Cardiac fibroblast (primary cell): ENCODE measurements around the gene CENPF.
"Not testable (repeated sequence)": the region's sequence is repeated elsewhere in the genome, so short reads cannot be mapped to it uniquely, and the experiment has no call there.

Experiments used
- DNase-seq, 2 donors: peaks; one replicate each; pipeline versions ENCODE4 v3.0.0 to v3.0.0-alpha.2; 2010; ENCODE audit warnings: low read depth in 2 of 2
- H3K4me3 ChIP-seq, 2 donors: replicated peaks in 1 of 2; 1 replicate in 1 of 2; 2 replicates in 1 of 2; pipeline ENCODE4 v1.5.1; 2011; ENCODE audit warnings: low read depth in 2 of 2, low read length in 2 of 2, mild to moderate bottlenecking in 2 of 2, moderate library complexity in 1 of 2
- TF ChIP-seq, protein P1 (sequence below): IDR thresholded peaks from one replicate; pipeline ENCODE4 v1.5.1; 2011; ENCODE audit warnings: low read depth, mild to moderate bottlenecking, low read length, inconsistent platforms

The CENPF gene

GRCh38 chr1:214574598-214575411 lies 28.2 kb upstream of the CENPF start:
- TF ChIP-seq, protein P1, sequence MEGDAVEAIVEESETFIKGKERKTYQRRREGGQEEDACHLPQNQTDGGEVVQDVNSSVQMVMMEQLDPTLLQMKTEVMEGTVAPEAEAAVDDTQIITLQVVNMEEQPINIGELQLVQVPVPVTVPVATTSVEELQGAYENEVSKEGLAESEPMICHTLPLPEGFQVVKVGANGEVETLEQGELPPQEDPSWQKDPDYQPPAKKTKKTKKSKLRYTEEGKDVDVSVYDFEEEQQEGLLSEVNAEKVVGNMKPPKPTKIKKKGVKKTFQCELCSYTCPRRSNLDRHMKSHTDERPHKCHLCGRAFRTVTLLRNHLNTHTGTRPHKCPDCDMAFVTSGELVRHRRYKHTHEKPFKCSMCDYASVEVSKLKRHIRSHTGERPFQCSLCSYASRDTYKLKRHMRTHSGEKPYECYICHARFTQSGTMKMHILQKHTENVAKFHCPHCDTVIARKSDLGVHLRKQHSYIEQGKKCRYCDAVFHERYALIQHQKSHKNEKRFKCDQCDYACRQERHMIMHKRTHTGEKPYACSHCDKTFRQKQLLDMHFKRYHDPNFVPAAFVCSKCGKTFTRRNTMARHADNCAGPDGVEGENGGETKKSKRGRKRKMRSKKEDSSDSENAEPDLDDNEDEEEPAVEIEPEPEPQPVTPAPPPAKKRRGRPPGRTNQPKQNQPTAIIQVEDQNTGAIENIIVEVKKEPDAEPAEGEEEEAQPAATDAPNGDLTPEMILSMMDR, result no peak
- DNase-seq, result peak in 1 of 2 donors; percentile 51
- H3K4me3 ChIP-seq, result no peak overlapping the region

DNA sequence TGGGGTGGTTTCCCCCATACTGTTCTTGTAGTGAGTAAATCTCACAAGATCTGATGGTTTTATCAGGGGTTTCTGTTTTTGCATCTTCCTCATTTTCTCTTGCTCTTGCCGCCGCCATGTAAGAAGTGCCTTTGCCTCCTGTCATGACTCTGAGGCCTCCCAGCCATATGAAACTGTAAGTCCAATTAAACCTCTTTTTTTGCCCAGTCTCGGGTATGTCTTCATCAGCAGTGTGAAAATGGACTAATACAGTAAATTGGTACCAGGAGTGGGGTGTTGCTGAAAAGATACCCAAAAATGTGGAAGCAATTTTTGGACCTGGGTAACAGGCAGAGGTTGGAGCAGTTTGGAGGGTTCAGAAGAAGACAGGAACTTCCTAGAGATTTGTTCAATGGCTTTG lies 26.9 kb upstream of the CENPF start:
- DNase-seq, H3K4me3 ChIP-seq: not testable (repeated sequence)

- DNase-seq, result no peak
- TF ChIP-seq, protein P1, result no peak
- H3K4me3 ChIP-seq, result no peak overlapping the region
These were observed 23.8 kb upstream of the CENPF start for GRCh38 chr1:214579183-214579582.

DNA sequence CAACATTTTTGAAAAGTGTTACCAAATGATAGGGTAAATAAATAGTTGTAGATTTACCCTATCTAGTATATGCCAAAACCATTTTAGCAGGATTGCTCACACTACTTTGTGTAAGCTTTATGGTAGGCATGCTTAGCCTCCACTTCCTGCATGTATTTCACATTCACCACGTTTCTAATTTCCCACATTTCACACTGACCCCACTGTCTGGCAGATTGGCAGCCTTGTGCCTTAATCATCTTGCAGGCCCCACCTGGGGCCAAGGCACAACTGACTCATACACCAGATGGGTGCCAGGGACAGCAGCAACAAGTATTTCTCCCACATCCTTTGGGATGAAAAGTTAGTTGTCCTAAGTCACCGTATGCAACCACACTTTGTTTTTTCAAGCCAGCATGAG lies 21.2 kb upstream of the CENPF start:
- DNase-seq, result peak; percentile 62 to 89
- TF ChIP-seq, protein P1, result no peak
- H3K4me3 ChIP-seq, result no peak overlapping the region

DNA sequence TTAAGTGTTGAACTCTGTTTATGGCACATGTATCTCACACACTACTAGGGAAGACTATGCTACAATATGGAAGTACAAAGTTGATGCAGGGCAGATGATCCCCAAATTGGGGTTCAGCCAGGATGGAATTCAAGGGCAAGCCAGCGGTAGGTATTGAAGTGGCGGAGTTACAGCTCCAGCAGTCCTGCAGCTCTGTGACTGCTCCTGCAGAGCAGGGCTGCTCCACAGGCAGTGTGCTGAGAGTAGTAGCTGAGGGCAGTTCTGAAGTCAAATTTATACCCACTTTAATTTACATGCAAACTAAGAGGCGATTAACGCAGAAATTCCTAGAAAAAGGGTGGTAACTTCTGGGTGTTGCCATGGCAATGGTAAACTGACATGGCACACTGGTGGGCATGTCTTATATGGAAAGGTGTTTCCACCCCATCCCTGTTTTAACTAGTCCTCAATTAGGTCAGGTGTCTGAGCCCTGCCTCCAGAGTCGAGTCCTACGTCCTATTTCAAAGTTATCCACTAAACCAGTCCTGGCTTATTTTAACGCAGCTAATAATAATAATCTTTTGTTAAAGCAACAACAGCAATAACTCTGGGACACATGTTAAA lies 20.6 kb upstream of the CENPF start:
- DNase-seq, result no peak
- TF ChIP-seq, protein P1, result no peak
- H3K4me3 ChIP-seq, result no peak overlapping the region

DNA sequence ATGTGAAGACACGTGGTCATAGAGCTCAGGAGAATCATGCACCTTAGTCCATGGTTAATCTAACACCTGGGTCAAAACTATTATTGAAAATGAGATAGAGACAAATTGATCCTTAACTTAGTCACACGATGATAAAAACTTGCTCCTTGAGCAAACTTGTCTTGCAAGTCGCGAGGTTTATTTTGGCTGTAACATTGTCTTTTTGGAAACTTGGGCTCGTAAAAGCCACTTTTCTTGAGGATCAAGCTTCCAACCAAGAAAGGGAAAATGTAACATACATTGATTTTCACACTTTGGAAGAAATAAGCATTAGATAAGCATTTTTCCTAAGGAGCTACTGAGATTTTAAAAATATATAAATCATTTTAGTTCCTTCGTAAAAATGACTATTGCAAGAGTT lies 19.9 kb upstream of the CENPF start:
- DNase-seq, result no peak
- H3K4me3 ChIP-seq, result no peak overlapping the region
- TF ChIP-seq, protein P1, result no peak

DNA sequence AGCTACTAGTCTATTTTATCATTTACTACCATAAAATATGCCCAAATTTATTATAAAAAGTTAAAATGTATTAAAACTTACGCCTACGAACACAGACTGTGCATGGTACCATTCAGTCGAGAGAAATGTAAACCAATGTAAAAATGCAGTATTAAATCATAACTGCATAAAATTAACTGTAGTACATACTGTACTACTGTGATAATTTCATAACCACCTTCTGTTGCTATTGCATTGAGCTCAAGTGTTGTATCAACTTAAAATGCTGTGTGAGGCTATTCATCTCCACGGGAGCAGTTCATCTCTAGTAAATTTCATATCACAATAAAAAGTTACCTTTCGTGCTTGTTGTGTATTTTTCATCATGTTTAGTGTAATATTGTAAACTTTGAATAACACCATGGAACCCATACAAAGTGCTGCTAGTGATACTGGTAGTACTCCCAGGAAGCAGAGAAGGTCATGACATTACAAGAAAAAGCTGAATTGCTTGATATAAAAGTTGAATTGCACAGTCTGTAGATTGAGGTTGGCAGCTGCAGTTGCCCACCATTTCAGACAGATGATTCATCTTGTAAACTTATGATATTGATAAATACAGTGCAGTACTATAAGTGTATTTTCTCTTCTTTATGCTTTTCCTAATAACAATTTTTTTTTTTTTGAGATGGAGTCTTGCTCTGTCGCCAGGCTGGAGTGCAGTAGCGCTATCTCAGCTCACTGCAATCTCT lies 19.0 kb upstream of the CENPF start:
- no peak overlapping the region for H3K4me3 ChIP-seq
- peak; percentile 21 to 25 for DNase-seq
- TF ChIP-seq, protein P1, result no peak
